HS-27A (cell line): ENCODE results near the gene EEF2K.

Experiments
- DNase-seq: peaks from one replicate; pipeline ENCODE4 v3.0.0-alpha.2; 2012; ENCODE audit warnings: low read depth, missing footprints

EEF2K gene

GRCh38 chr16:22336581-22336980 is 130.5 kb downstream of the EEF2K start:
- no peak for DNase-seq

- no peak for DNase-seq
Measured at GRCh38 chr16:22337045-22337444, 131.0 kb downstream of the EEF2K start.

GRCh38 chr16:22337849-22338635 is 132.0 kb downstream of the EEF2K start:
- DNase-seq: no peak
